Sigmoid colon (tissue), 7 donors: ENCODE data around the gene LTF. TPM values are rescaled to one million over a fixed set of nuclear protein-coding genes. Genes with fewer than 3 reads are reported as not detected.

Experiments
- DNase-seq: peaks from one replicate; pipeline ENCODE4 v3.0.0-alpha.2; 2019
- H3K27ac ChIP-seq, 4 donors: fragments of 200-600 bp; sonication (generic); one replicate each; pipeline ENCODE4 v1.5.1; 2016 to 2019; ENCODE audit warnings: mild to moderate bottlenecking in 1 of 4
- H3K27me3 ChIP-seq, 3 donors: fragments of 200-600 bp; sonication (generic); one replicate each; pipeline ENCODE4 v1.5.1; 2019; ENCODE audit warnings: mild to moderate bottlenecking in 1 of 3
- H3K36me3 ChIP-seq, 4 donors: fragments of 200-600 bp; sonication (generic); one replicate each; pipeline ENCODE4 v1.5.1; 2016 to 2019
- H3K4me1 ChIP-seq, 4 donors: fragments of 200-600 bp; sonication (generic); one replicate each; pipeline ENCODE4 v1.5.1; 2017 to 2019
- H3K4me3 ChIP-seq, 4 donors: fragments of 200-600 bp; sonication (generic); one replicate each; pipeline ENCODE4 v1.5.1; 2017 to 2019; ENCODE audit warnings: mild to moderate bottlenecking in 2 of 4, moderate library complexity in 1 of 4
- H3K9me3 ChIP-seq, 4 donors: fragments of 200-600 bp in 3 of 4; sonication (generic) in 3 of 4; one replicate each; pipeline versions ENCODE4 v1.5.1 to v1.6.1; 2013 to 2019
- EP300 ChIP-seq, 4 donors: sonication (generic); formaldehyde crosslinking; IDR thresholded peaks; one replicate each; pipeline ENCODE4 v1.6.1; 2017; ENCODE audit warnings: antibody characterized with exemption in 4 of 4
- POLR2A ChIP-seq, 2 donors: fragments of 450-650 bp; IDR thresholded peaks; one replicate each; pipeline ENCODE4 v1.6.1; 2016; ENCODE audit warnings: antibody characterized with exemption in 2 of 2, mild to moderate bottlenecking in 2 of 2, moderate library complexity in 2 of 2
- POLR2AphosphoS5 ChIP-seq, 4 donors: sonication (generic); formaldehyde crosslinking; IDR thresholded peaks; one replicate each; pipeline ENCODE4 v1.6.1; 2017; ENCODE audit warnings: antibody characterized with exemption in 4 of 4
- WGBS, 2 donors: extraction: QIAGEN DNeasy Blood & Tissue Kit; methylation state at CpG; one replicate each; pipeline ENCODE4 v1.1.7; 2013; 5-methylcytosine and 5-hydroxymethylcytosine counted together
- intact Hi-C: fragments of 100-400 bp; cut with DNase I; formaldehyde crosslinking; loops from one replicate; pipeline ENCODE4 v1.15.1; 2023
- polyA plus RNA-seq, 3 donors: library from polyadenylated mRNA; stranded (reverse); fragments of 200-250 nt; gene quantifications; one replicate each; pipeline ENCODE4 v1.2.3, GENCODE V29; 2013
- total RNA-seq, 4 donors: library from RNA; depleted of rRNA; stranded (reverse); fragments of >200 nt; gene quantifications; one replicate each; pipeline ENCODE4 v1.1.0, GENCODE V29; 2016
- TF ChIP-seq, protein P1 (sequence below), 4 experiments: fragments of 450-650 bp in 3 of 4; fragments of 200-600 bp in 1 of 4; IDR thresholded peaks; one replicate each; pipeline ENCODE4 v1.5.1; 2016 to 2019; ENCODE audit warnings: antibody characterized with exemption in 4 of 4, mild to moderate bottlenecking in 3 of 4, moderate library complexity in 2 of 4
- donor health status: healthy with polysubstance abuse.
- donor health status: Bipolar disorder and iron deficiency.
- donor health status: healthy.

The LTF gene
- total and polyA plus RNA-seq, 7 donors, result 0.16 to 38.0 (median 0.36) TPM; not detected in 2

DNA sequence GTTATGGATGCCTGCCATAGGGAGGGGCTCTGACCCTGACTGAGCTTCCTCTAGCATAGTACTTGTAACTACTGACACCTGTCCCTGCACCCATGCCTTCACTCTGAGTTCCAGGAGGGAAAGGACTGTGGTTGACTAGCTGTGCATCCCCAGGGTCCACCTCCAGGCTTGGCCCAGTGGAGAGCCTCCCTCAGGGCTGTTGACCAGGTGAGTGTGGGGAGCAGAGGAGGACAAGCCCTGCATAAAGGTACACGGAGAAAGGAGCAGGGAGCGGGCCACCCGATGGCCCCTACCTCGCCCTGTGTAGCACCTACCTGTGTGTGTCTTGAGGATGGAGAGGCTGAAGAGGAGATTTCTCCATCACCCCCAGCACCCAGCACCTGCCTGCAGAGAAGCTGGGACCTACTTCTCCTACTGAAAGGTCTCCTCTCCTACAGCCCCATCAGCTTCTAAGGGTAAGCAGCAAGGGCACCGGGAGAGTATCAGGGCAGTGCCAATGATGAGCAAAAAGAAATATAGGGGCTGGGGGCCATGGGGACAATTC is 6.7 kb upstream of the LTF start:
- Histone ChIP-seq H3K9me3 (no peaks in the 10 kb centered on the region), H3K4me1 (no peaks in the 10 kb centered on the region), H3K27ac (no peak overlapping the region), H3K4me3 (no peak overlapping the region), H3K36me3 (no peaks in the 10 kb centered on the region), H3K27me3 (no peaks in the 10 kb centered on the region)
- TF ChIP-seq, protein P1, sequence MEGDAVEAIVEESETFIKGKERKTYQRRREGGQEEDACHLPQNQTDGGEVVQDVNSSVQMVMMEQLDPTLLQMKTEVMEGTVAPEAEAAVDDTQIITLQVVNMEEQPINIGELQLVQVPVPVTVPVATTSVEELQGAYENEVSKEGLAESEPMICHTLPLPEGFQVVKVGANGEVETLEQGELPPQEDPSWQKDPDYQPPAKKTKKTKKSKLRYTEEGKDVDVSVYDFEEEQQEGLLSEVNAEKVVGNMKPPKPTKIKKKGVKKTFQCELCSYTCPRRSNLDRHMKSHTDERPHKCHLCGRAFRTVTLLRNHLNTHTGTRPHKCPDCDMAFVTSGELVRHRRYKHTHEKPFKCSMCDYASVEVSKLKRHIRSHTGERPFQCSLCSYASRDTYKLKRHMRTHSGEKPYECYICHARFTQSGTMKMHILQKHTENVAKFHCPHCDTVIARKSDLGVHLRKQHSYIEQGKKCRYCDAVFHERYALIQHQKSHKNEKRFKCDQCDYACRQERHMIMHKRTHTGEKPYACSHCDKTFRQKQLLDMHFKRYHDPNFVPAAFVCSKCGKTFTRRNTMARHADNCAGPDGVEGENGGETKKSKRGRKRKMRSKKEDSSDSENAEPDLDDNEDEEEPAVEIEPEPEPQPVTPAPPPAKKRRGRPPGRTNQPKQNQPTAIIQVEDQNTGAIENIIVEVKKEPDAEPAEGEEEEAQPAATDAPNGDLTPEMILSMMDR (IDR thresholded peaks at IDR 0.05), result no peak
- no peak for TF ChIP-seq POLR2AphosphoS5 (IDR thresholded peaks at IDR 0.05)
- TF ChIP-seq POLR2A (IDR thresholded peaks at IDR 0.05), result no peak
- no peak for TF ChIP-seq EP300 (IDR thresholded peaks at IDR 0.05)
- WGBS, 2 donors, result 94% methylated on average over 5 of the region's 5 CpGs
- intact Hi-C loops, result no loop called here
- peak; percentile 22 for DNase-seq

DNA sequence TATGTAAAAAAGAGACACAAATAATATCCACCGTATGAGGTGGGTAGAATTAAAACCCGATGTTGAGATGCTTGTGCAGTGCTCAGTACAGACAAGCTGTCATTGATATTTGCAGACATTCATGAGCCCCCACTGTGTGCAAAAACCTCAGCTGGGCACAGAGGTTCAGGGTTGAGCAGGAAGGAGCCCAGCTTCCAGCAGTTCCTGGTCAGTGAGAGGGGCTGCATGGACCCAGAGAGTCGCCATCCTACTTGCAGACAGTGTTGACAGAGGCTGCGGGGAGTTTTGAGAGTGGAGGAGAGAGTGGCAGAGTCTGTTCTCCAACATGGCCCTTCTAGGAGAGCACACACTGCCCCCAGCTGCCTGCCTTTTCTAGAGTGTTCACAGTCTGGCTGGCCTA is 6.1 kb upstream of the LTF start:
- Histone ChIP-seq H3K36me3 (no peaks in the 10 kb centered on the region), H3K27me3 (no peaks in the 10 kb centered on the region), H3K4me1 (no peaks in the 10 kb centered on the region), H3K9me3 (no peaks in the 10 kb centered on the region), H3K27ac (no peak overlapping the region), H3K4me3 (no peak overlapping the region)
- TF ChIP-seq POLR2AphosphoS5 (IDR thresholded peaks at IDR 0.05) (no peak), EP300 (IDR thresholded peaks at IDR 0.05) (no peak), POLR2A (IDR thresholded peaks at IDR 0.05) (no peak)
- TF ChIP-seq, protein P1 (IDR thresholded peaks at IDR 0.05), result no peak
- intact Hi-C loops, result no loop called here
- 90 to 91% methylated on average over 4 of the region's 4 CpGs for whole genome bisulfite sequencing, 2 donors
- no peak for DNase-seq

DNA sequence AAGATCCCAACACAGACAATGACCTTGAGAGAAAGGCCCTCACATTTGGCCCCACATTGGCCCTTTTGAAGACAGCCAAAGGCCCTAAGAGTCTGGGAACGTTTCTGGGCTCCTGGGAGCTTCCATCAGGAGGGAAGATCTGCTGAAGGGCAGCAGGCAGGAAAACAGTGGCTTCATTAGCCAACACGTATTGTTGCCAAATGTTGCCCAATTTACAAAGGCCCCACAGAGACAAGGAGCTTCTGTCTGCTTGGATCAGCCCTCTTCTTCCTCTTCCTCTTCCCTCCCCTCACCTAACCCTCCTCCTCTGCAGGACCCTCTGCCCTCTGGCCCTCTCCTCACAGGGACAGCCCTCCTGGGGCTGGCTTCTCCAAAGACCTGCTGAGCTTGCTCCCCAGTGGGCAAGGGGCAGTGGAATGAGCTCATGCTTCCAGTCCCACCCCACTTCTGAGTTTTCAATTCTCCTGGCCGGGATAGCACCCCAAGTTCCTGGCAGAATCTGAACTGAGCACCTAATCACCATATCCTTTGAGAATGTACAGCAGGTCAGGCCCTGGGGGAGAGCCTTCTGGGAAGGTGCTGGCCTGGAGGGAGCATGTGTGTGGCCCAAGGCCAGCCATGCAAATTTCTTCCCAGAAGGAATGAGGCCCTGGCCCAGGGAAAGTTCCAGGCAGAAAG is 5.1 kb upstream of the LTF start:
- WGBS, 2 donors, result 74% methylated on average over 3 of the region's 3 CpGs
- Histone ChIP-seq H3K4me3 (no peak overlapping the region), H3K27me3 (peaks cover 0 to 5% (median under 1%) of the 10 kb centered on the region in 3 donors), H3K36me3 (no peaks in the 10 kb centered on the region), H3K27ac (no peak overlapping the region), H3K4me1 (no peaks in the 10 kb centered on the region), H3K9me3 (no peaks in the 10 kb centered on the region)
- no peak for DNase-seq
- intact Hi-C loops, result no loop called here
- no peak for TF ChIP-seq POLR2AphosphoS5 (IDR thresholded peaks at IDR 0.05)
- TF ChIP-seq, protein P1 (IDR thresholded peaks at IDR 0.05), result no peak
- no peak for TF ChIP-seq POLR2A (IDR thresholded peaks at IDR 0.05)
- TF ChIP-seq EP300 (IDR thresholded peaks at IDR 0.05), result no peak

DNA sequence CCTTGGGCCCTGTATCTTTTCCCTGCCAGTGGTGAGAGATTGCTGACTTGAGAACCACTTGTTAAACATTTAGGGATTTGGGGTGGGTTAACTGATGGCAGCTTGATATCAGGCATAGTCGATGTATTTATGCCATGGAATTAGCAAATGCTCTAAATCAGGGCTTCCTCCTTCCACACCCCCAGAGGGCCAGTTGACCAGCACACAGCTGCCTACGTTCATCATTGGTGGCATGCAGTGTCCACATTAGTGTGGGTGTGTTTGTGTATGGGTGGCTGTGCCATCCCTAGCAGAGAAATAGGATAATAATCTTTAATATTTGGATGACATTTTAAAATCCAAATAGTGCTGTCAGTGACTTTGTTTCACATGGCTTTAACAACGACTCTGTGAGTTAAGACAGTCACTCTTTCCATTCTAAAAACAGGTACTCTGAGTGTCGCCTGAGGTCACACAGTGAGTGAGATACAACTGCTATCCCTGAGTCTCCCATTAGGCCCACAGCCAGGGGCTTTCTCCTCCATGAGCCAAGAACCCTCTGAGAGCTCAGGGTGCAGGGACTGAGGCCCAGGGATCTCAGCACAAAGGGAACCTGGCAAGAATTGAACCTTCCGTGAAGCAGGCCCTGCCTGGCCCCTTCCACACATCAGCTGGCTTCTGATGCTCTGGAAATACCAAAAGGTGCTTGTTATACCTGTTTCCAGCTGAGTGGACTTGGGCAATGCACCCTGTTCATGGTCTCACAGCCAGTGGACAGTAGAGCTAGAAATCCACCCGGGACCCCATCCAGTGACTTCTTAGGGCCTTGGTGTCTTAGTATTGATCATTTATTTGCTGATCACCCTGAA is 4.3 kb upstream of the LTF start:
- intact Hi-C loops, result no loop called here
- no peak for TF ChIP-seq POLR2A (IDR thresholded peaks at IDR 0.05)
- TF ChIP-seq, protein P1 (IDR thresholded peaks at IDR 0.05), result no peak
- no peak for TF ChIP-seq POLR2AphosphoS5 (IDR thresholded peaks at IDR 0.05)
- TF ChIP-seq EP300 (IDR thresholded peaks at IDR 0.05), result no peak
- no peaks in the 10 kb centered on the region for H3K36me3 ChIP-seq
- no peak overlapping the region for H3K4me3 ChIP-seq
- H3K4me1 ChIP-seq, result no peaks in the 10 kb centered on the region
- no peaks in the 10 kb centered on the region for H3K9me3 ChIP-seq
- WGBS, 2 donors, result 85 to 90% methylated on average over 6 of the region's 6 CpGs
- no peak overlapping the region for H3K27ac ChIP-seq
- no peak for DNase-seq
- peaks cover 5 to 14% (median 8%) of the 10 kb centered on the region in 3 donors for H3K27me3 ChIP-seq
